D721Med (cell line): ENCODE results near the gene PMVK.
"Not testable (repeated sequence)": the region's sequence is repeated elsewhere in the genome, so short reads cannot be mapped to it uniquely, and the experiment has no call there.

Experiments used
- DNase-seq: peaks from one replicate; pipeline ENCODE4 v3.0.0; 2011; ENCODE audit warnings: low spot score; ENCODE audit not compliant: insufficient read length
- FAIRE-seq: peaks from 2 replicates; lab custom pipeline; 2011; peaks lifted over from hg19 to GRCh38; lab: Jason Lieb, UNC
- TF ChIP-seq, protein P1 (sequence below): IDR thresholded peaks from 2 replicates; pipeline ENCODE4 v1.5.1; 2012; ENCODE audit warnings: mild to moderate bottlenecking, control low read depth; ENCODE audit not compliant: insufficient read depth; ENCODE audit errors: missing control alignments

The PMVK gene

GRCh38 chr1:154936555-154937084 is at the start of gene PMVK:
PMVK (minus strand) TSS chr1:154936719; CDS start chr1:154936685, 34 bp downstream.
- DNase-seq (peak; percentile 99), FAIRE-seq (no peak)
- TF ChIP-seq, protein P1, sequence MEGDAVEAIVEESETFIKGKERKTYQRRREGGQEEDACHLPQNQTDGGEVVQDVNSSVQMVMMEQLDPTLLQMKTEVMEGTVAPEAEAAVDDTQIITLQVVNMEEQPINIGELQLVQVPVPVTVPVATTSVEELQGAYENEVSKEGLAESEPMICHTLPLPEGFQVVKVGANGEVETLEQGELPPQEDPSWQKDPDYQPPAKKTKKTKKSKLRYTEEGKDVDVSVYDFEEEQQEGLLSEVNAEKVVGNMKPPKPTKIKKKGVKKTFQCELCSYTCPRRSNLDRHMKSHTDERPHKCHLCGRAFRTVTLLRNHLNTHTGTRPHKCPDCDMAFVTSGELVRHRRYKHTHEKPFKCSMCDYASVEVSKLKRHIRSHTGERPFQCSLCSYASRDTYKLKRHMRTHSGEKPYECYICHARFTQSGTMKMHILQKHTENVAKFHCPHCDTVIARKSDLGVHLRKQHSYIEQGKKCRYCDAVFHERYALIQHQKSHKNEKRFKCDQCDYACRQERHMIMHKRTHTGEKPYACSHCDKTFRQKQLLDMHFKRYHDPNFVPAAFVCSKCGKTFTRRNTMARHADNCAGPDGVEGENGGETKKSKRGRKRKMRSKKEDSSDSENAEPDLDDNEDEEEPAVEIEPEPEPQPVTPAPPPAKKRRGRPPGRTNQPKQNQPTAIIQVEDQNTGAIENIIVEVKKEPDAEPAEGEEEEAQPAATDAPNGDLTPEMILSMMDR = peak; percentile 45

GRCh38 chr1:154983776-154984466 is 47.4 kb upstream of the PMVK start:
- FAIRE-seq = no peak
- TF ChIP-seq, protein P1 = no peak
- DNase-seq = no peak

DNA sequence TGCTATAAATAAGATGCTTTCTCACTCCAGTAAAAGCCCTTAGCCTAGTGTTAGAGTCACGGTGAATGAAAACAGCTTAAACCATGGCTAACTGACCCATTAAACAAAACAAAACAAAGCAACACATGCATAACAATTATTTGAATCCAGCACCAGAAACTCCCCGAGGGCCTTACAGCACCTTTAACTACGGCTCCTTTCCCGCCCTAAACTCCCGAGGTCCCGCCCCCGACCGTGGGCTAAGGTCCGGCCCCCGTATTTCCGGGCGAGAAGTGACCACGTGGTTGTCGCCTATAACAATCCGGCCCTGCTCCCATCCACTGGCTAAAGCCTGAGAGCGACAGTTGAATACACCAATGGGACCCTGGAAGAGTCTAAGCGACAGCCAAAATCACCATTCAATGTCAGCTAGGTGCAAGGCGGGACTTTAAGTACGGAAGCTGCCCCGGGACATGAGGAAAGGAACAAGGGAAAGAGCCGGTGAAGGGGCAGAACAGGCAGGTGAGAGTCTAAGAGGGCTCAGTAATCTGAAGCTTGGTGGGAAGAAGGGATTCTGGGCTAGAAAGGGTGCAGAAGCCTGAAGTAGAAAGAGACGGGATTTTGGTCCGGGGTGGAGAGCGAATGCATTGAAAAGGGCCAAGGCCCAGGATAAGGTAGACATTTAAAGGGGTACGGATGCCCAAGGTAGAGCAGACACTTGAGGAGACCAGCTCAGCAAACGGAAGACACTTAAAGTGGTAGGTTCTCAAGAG is 46.6 kb upstream of the PMVK start, which contains the start of gene FLAD1:
FLAD1 (plus strand) TSS at position 448 of the 752 bp plus-strand sequence. CDS start 351 bp downstream, outside the sequence.
- peak; percentile 11 for FAIRE-seq
- TF ChIP-seq, protein P1 = no peak
- DNase-seq = peak; percentile 99

DNA sequence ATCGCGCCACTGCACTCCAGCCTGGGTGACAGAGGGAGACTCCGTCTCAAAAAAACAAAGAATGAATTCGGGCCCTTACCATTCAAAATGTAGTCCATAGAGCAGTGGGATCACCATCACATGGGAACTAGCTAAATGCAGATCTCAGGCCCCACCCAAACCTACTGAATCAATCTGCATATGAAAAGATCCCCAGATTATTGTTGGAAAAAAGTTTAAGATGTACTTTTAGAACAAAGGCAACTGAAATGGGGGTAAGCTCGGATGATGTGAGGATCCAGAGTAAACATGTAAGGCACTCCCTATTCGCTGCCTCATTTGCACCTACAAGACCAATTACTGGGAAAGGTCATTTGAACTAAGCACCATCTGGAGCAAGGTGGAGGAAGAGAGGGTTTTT is 45.8 kb upstream of the PMVK start:
- TF ChIP-seq, protein P1 = no peak
- FAIRE-seq (no peak), DNase-seq (no peak)

DNA sequence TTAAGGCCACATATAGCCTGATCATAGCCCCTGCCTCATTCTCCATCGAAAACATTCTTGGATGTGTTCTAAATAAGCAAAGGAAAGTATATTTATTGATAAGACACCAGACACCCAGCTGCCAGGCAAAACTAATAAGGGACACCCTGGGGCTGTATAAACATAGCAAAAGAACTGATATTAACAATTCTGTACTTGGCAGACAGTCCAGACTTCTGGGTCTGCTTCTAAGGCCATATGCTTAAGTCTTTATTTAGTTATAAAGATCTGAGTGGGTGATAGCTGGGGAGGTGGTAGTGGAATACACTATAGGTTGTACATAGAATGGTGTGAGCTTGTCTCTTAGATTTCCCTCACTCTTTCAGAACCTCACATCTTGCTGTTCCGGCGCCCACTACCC is 41.8 kb upstream of the PMVK start:
- TF ChIP-seq, protein P1 = no peak
- DNase-seq (no peak), FAIRE-seq (no peak)

DNA sequence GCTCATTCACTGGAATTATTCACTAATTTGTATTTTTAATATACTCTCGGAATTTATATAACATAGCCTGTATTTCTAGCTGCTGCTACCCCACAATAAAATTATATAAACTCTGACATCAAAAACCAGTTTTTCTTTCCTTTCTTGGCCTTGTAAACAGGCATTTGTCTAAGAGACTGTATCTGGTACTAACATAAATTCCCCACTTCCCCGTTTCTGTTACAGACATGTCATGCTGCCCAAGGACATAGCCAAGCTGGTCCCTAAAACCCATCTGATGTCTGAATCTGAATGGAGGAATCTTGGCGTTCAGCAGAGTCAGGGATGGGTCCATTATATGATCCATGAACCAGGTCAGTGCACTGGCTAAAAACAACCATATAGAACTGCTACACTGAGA is 41.2 kb upstream of the PMVK start:
- FAIRE-seq = not testable (repeated sequence)

DNA sequence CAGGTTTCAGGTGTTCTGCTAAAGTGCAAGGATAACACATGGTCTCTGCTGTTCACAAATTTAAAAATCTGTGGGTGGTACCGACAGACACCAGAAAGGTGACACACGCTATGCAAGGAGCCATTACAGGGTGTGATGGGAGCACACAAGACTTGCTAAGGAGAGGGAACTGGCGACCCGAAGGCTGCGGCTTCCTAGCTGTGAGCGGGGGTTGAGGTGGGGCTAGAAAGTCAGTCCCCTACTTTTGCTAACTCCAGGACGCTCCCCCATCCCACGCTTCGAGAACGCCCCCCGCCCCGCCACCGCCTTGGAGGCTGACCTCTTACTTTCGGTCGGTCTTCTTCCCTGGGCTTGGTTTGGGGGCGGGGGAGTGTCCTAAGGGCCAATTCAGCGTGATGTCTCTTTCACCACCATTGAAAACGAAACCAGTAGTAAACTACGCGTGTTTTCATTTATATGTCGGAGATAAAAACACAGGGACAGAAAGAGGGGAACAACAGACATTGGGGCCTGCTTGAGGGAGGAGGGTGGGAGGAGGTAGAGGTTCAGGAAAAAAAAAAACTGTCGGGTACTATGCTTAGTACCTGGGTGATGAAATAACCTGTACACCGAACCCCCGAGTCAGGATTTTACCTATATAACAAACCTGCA is 39.0 kb upstream of the PMVK start:
- DNase-seq (no peak), FAIRE-seq (no peak)
- TF ChIP-seq, protein P1 = no peak

More for the DNA sequence above, 41.2 kb upstream of the PMVK start:
- not testable (repeated sequence) for DNase-seq
